IPS-15b (cell line): Measurements from ENCODE around the gene SORCS3.

ENCODE experiments used
- H3K27me3 ChIP-seq: one replicate; pipeline ENCODE4 v1.6.1; 2013; ENCODE audit warnings: low read length; ENCODE audit not compliant: control insufficient read depth, insufficient read depth
- H3K36me3 ChIP-seq: one replicate; pipeline ENCODE4 v1.6.1; 2013; ENCODE audit warnings: low read length; ENCODE audit not compliant: control insufficient read depth, insufficient read depth
- H3K4me1 ChIP-seq: one replicate; pipeline ENCODE4 v1.6.1; 2013; ENCODE audit warnings: mild to moderate bottlenecking, low read length; ENCODE audit not compliant: control insufficient read depth, insufficient read depth
- H3K4me3 ChIP-seq: one replicate; pipeline ENCODE4 v1.5.1; 2013; ENCODE audit warnings: low read depth, low read length
- H3K9ac ChIP-seq: one replicate; pipeline ENCODE4 v1.6.1; 2013; ENCODE audit warnings: low read depth, mild to moderate bottlenecking, low read length
- H3K9me3 ChIP-seq: one replicate; pipeline ENCODE4 v1.6.1; 2013; ENCODE audit warnings: mild to moderate bottlenecking, low read length; ENCODE audit not compliant: control insufficient read depth, insufficient read depth

Gene SORCS3

DNA sequence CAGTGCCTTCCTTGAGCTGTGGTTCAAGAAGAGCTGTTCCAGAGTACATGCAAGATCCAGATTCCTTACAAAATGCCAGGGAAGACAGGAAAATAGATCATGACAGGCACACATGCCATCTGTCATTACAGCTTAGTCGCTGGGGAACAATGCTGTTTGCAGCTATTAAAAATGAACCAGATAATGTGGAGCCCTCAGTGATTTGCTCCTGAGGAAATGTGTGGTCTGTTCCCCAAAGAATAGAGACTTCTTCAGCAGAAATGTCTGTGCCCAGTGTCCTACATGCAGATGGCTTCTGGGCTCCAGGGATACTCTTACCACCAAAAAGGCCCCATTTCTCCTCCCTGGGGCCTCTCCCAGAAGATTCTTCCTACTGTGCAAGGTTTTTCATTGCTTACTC is 627.9 kb downstream of the SORCS3 start:
- no peaks in the 10 kb centered on the region for H3K27me3 ChIP-seq
- no peak overlapping the region for H3K4me3 ChIP-seq
- no peaks in the 10 kb centered on the region for H3K4me1 ChIP-seq
- no peak overlapping the region for H3K9ac ChIP-seq
- H3K36me3 ChIP-seq, result no peaks in the 10 kb centered on the region
- no peaks in the 10 kb centered on the region for H3K9me3 ChIP-seq

DNA sequence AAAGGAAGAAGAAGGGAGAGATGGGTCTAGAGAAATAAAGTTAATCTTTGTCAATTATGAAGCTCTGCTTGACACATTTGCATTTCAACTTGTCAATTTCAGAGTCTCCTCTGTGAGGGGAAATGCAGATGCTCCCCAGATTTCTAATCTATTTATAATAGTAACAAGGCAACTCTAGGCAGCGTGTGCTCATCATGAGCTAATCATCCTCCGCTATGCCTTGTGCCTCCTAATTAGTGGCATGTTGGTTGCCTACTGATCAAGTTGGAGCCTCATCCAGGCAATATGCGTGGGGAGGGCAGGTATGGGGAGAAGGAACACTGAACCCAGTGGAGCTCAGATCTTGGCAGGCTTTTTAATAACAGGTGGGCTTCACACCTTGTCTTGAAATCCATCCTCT is 628.6 kb downstream of the SORCS3 start:
- Histone ChIP-seq H3K4me1 (no peaks in the 10 kb centered on the region), H3K9ac (no peak overlapping the region), H3K27me3 (no peaks in the 10 kb centered on the region), H3K36me3 (no peaks in the 10 kb centered on the region), H3K4me3 (no peak overlapping the region), H3K9me3 (no peaks in the 10 kb centered on the region)

DNA sequence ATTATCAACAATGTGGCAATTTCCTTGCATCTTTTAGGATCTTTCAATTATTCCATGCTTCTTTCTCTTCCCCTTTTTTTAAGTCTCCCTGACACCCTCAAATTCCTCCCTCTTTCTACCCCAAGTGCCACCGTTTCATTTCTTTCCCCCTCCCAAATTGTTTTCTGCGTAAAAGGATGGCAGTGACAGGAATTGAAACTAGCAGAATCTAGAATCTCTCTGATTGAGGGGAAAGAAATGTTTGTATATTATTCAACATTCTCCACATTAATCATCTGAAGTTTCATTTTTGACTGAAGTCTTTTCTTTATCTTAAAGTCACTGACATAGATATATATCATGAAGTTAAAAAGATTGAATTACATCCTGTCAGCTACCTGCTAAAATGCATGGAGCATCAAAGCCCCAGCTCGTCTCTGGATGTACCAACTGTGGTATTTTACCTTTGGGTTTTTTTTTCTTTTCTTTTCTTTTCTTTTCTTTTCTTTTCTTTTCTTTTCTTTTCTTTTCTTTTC is 633.5 kb downstream of the SORCS3 start:
- Histone ChIP-seq H3K27me3 (no peaks in the 10 kb centered on the region), H3K9me3 (no peaks in the 10 kb centered on the region), H3K4me3 (no peak overlapping the region), H3K9ac (no peak overlapping the region), H3K4me1 (no peaks in the 10 kb centered on the region), H3K36me3 (no peaks in the 10 kb centered on the region)

DNA sequence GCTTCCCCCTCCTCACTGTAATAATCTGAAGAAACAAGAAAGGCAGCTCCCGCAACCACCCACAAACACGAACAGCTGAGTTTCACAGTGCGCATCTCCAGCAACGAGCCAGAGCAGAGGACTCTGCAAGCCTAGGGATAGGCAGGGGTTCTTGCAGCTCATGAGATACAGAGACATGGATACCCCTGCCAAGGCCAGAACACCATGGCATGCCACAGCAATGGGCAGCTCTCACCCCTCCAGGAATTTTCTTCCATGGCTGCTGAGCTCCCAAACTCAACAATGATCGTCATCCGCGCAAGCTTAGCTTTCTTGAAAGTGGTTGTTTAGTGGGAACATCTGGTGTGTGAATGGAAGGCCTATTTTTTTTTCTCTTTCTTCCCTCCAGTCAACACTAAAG is 637.3 kb downstream of the SORCS3 start:
- Histone ChIP-seq H3K9ac (no peak overlapping the region), H3K27me3 (no peaks in the 10 kb centered on the region), H3K4me3 (no peak overlapping the region), H3K9me3 (no peaks in the 10 kb centered on the region), H3K36me3 (no peaks in the 10 kb centered on the region), H3K4me1 (no peaks in the 10 kb centered on the region)

DNA sequence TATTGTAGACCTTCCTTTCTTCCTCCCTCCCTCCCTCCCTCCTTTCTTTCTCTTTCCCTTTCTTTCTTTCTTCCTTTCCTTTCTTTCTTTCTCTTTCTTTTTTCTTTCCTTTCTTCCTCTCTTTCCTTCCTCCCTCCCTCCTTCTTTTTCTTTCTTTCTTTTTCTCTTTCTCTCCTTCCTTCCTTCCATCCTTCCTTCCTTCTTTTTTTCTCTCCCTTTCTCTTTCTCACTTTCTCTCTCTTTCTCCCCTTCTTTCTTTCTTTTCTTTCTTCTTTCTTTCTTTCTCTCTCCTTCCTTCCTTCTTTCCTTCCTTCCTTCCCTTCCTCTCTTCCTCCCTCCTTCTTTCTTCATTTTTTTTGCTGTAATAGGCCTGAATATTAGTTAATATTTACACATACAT is 638.0 kb downstream of the SORCS3 start:
- H3K27me3 ChIP-seq, result no peaks in the 10 kb centered on the region
- H3K4me1 ChIP-seq, result no peaks in the 10 kb centered on the region
- no peak overlapping the region for H3K4me3 ChIP-seq
- no peak overlapping the region for H3K9ac ChIP-seq
- H3K36me3 ChIP-seq, result no peaks in the 10 kb centered on the region
- H3K9me3 ChIP-seq, result no peaks in the 10 kb centered on the region

DNA sequence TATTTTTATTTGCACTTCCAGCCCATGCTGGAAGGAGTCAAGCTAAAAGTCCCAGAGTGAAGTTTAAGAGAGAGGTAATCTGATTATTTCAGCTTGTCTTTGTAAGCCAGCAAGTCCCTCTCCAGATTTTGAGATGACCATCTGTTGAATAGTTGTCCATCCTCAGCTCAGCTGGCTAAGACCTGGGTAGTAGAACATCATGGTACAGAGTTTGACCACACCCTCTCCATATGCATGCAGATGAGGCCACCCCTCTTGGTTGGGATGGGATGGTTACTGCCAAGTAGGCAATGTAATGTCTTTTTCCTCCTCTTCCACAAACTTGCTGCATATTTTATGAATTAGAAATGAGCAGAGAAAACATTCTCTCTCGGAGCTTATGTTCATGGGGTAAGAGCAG is 639.8 kb downstream of the SORCS3 start:
- Histone ChIP-seq H3K4me3 (no peak overlapping the region), H3K4me1 (no peaks in the 10 kb centered on the region), H3K27me3 (no peaks in the 10 kb centered on the region), H3K9ac (no peak overlapping the region), H3K9me3 (no peaks in the 10 kb centered on the region), H3K36me3 (no peaks in the 10 kb centered on the region)

DNA sequence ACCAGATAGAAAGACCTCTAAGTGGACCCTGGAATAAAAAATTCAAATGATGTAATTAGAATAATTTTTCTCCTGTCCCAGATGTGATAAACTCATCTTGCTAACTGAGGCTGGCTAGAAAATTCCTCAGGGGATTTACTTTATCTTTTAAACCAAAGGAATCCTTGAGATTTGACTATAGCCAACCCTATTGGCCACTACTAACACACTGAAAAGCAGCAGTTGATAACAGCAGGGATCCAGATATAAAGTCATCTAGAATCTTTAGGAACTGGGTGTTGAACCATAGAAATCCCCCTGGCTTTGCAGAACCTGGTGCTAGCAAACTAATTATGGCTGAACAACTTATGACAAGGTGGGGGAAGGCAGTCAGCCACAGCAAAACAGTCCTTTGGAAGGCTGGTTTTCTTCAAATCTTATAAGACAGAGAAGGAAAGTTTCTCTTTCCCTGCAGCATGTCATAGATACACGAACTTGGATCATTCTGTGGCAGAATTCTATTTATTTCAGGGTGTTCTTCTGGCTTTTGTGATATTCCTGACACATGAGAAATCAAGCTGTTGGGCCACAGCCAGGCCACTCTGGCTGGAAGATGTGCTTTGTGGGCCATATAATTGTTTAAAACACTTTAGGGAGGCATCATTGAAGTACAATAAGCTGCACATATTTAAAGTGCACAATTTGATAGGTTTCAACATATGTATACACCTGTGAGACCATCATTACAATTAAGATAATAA is 643.6 kb downstream of the SORCS3 start:
- H3K4me3 ChIP-seq, result no peak overlapping the region
- no peaks in the 10 kb centered on the region for H3K36me3 ChIP-seq
- no peaks in the 10 kb centered on the region for H3K4me1 ChIP-seq
- no peaks in the 10 kb centered on the region for H3K27me3 ChIP-seq
- H3K9ac ChIP-seq, result no peak overlapping the region
- H3K9me3 ChIP-seq, result no peaks in the 10 kb centered on the region

DNA sequence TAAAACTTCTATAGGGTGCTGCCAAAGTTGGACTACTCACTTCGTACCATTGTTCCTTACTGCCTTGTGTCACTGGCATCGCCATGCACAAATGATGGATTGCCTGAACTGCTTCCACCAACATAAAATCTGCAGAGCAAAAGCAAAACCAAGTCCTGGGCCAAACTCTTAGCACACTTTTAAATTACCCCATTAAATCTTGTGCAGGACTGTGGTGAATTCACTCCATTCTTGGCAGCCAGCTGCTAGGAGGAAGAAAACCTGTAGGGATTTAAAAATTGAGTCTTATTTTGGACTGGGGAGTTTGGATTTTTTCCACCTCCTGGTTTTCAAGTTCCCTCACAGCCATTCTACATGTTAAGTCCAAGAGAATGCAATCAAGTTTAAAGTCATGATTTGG is 646.9 kb downstream of the SORCS3 start:
- Histone ChIP-seq H3K4me3 (no peak overlapping the region), H3K36me3 (no peaks in the 10 kb centered on the region)

DNA sequence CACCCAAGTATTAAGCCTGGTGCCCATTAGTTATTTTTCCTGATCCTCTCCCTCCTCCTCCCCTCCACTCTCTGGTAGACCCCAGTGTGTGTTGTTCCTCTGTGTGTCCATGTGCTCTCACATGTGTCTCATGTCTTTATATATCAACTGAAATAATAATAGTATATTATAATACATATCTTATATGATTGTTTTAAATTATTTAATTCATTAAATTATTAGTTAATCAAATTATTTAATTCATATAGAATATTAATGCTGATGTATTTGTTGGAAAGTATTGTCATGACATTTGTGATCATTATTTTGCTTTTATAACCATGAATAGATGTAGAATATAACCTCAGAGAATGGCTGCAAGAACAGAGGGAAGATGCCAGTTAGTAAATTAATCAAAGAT is 647.5 kb downstream of the SORCS3 start:
- Histone ChIP-seq H3K4me1 (no peaks in the 10 kb centered on the region), H3K4me3 (no peak overlapping the region), H3K9me3 (no peaks in the 10 kb centered on the region), H3K27me3 (no peaks in the 10 kb centered on the region), H3K9ac (no peak overlapping the region), H3K36me3 (no peaks in the 10 kb centered on the region)

More for the DNA sequence above, 646.9 kb downstream of the SORCS3 start:
- no peak overlapping the region for H3K9ac ChIP-seq
- H3K27me3 ChIP-seq, result no peaks in the 10 kb centered on the region
- no peaks in the 10 kb centered on the region for H3K9me3 ChIP-seq
- no peaks in the 10 kb centered on the region for H3K4me1 ChIP-seq

DNA sequence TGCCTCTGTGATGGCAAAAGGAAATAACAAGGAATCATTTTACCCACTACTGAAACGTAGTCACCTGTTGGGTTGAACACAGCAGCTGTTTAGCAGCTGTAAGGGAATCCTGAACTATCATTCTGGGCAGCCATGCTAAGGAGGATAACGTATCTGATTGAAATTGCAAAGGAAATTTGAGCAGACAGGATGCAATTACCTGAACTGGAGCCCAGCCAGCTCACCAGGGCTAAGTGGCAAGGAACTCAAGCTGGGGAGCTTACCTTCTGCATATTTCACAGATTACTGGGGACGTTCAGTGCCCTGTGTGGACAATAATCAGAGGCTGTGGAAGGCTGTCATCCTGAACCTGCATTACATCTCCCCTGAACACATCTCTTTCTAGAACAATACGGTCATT is 650.5 kb downstream of the SORCS3 start:
- Histone ChIP-seq H3K4me3 (no peak overlapping the region), H3K27me3 (no peaks in the 10 kb centered on the region), H3K36me3 (no peaks in the 10 kb centered on the region), H3K9me3 (no peaks in the 10 kb centered on the region), H3K9ac (no peak overlapping the region), H3K4me1 (no peaks in the 10 kb centered on the region)

DNA sequence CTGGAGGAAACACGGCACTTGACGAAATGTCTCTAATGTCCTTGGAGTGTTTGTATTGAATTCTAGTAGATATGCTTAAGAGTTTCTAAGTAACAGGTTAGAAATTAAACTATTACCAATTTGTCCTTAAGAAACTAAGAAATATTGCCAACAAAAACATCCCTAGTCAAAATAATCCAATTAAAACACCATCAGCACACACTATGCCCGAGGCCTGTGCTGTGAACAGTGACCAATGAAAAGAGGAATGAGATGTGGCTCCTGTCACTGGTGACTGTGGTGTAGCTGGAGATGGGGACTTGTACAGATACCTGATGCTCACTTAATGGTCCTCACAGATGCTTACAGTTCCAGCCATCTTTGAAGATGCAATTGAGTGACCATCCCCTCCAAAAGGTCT is 651.1 kb downstream of the SORCS3 start:
- H3K9me3 ChIP-seq, result no peaks in the 10 kb centered on the region
- no peaks in the 10 kb centered on the region for H3K36me3 ChIP-seq
- H3K27me3 ChIP-seq, result no peaks in the 10 kb centered on the region
- H3K9ac ChIP-seq, result no peak overlapping the region
- H3K4me1 ChIP-seq, result no peaks in the 10 kb centered on the region
- H3K4me3 ChIP-seq, result no peak overlapping the region
